ENCODE measurements around the gene DBNDD2. TPM values are rescaled to one million over a fixed set of nuclear protein-coding genes. Genes with fewer than 3 reads are reported as not detected.

The DBNDD2 gene, protein sequence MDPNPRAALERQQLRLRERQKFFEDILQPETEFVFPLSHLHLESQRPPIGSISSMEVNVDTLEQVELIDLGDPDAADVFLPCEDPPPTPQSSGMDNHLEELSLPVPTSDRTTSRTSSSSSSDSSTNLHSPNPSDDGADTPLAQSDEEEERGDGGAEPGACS
- total RNA-seq (7.3 TPM), polyA plus RNA-seq (ENCODE audit: insufficient read depth in 1 of 8, insufficient read length in 8 of 8, low replicate concordance in 1 of 8) (10 to 100 TPM; 16.9 to 27.3 (median 20.4) TPM)
- long read RNA-seq, donor 1, partial matches to known transcripts = 0 of 5 reads
- long read RNA-seq, donor 1, other reads (novel, unspliced or antisense) = 0 of 5 reads
- long read RNA-seq, donor 2, partial matches to known transcripts = 0 of 2 reads
- long read RNA-seq, donor 2, other reads (novel, unspliced or antisense) = 0 of 2 reads
- long read RNA-seq, donor 3, transcript DBNDD2-202 (4 exons, 1,078 nt) = major isoform, 8 of 10 reads
- long read RNA-seq, donor 3, partial matches to known transcripts = 0 of 10 reads
- long read RNA-seq, donor 3, other reads (novel, unspliced or antisense) = 0 of 10 reads
- long read RNA-seq, donor 4, transcript DBNDD2-202 (4 exons, 1,078 nt) = major isoform, 10 of 10 reads
- long read RNA-seq, donor 4, partial matches to known transcripts = 0 of 10 reads
- long read RNA-seq, donor 4, other reads (novel, unspliced or antisense) = 0 of 10 reads
- long read RNA-seq, donor 5, transcript DBNDD2-202 (4 exons, 1,078 nt) = major isoform, 17 of 28 reads
- long read RNA-seq, donor 5, partial matches to known transcripts = 0 of 28 reads
- long read RNA-seq, donor 5, other reads (novel, unspliced or antisense) = 0 of 28 reads
- long read RNA-seq, donor 6, transcript DBNDD2-202 (4 exons, 1,078 nt) = major isoform, 9 of 16 reads
- long read RNA-seq, donor 6, partial matches to known transcripts = 0 of 16 reads
- long read RNA-seq, donor 6, other reads (novel, unspliced or antisense) = 0 of 16 reads
- long read RNA-seq, donor 7, transcript DBNDD2-202 (4 exons, 1,078 nt) = major isoform, 11 of 18 reads
- long read RNA-seq, donor 7, partial matches to known transcripts = 0 of 18 reads
- long read RNA-seq, donor 7, other reads (novel, unspliced or antisense) = 0 of 18 reads
- long read RNA-seq, donor 8, transcript DBNDD2-202 (4 exons, 1,078 nt) = major isoform, 9 of 13 reads
- long read RNA-seq, donor 8, partial matches to known transcripts = 0 of 13 reads
- long read RNA-seq, donor 8, other reads (novel, unspliced or antisense) = 0 of 13 reads
- long read RNA-seq, donor 9, partial matches to known transcripts = 0 of 7 reads
- long read RNA-seq, donor 9, other reads (novel, unspliced or antisense) = 0 of 7 reads
- long read RNA-seq, donor 10, transcript DBNDD2-202 (4 exons, 1,078 nt) = major isoform, 10 of 14 reads
- long read RNA-seq, donor 10, partial matches to known transcripts = 0 of 14 reads
- long read RNA-seq, donor 10, other reads (novel, unspliced or antisense) = 0 of 14 reads
- long read RNA-seq, donor 11, transcript DBNDD2-202 (4 exons, 1,078 nt) = major isoform, 12 of 16 reads
- long read RNA-seq, donor 11, partial matches to known transcripts = 0 of 16 reads
- long read RNA-seq, donor 11, other reads (novel, unspliced or antisense) = 0 of 16 reads

DNA sequence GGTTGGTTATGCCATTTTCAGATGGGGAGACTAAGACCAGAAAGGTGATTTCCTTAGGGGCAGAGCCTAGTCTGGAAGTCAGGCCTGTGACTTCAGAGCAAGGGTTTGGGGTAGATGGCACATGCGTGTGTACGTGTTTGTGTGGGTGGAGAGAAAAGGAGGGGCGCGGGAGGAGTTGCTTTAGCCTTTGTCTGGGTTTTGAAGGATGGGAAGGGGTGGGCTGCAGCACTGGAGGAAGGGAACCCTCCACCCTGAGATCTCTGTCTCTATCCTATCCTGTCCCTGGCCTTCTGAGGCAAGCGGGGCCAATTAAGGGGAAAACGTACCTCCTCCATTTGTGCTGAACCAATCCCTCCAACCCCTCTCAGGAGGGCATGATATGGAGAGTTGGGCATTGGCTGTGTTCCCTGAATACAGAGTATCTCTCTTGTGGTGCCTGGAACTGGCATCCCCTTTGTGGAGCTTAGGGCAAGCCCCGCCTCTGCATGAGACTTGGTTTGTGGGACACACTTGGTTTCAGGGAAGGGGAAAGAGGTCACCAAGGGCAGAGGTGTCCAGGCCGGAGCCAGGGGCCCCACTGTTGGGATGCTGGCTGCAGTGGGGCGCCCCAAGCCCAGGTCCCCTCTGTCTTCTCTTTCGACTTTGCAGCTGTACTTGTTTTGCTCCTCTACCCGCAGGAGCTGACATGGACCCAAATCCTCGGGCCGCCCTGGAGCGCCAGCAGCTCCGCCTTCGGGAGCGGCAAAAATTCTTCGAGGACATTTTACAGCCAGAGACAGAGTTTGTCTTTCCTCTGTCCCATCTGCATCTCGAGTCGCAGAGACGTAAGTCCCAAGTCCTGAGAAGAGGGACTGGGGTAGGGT lies at the start of gene DBNDD2:
DBNDD2 (plus strand) TSS at position 507 of the 863 bp plus-strand sequence; CDS start at position 686, 179 bp downstream.
- Histone ChIP-seq H3K27ac (ENCODE audit: low read length) (peak within 1 kb of the TSS; percentile 67), H3K4me1 (ENCODE audit: control insufficient read depth, insufficient read depth, low read length) (peaks cover 22% of the 10 kb centered on the region), H3K4me3 (ENCODE audit: low read length) (peak within 1 kb of the TSS; percentile 44), H3K27me3 (ENCODE audit: control insufficient read depth, insufficient read depth, low read length) (peaks cover 44% of the 10 kb centered on the region), H3K36me3 (ENCODE audit: control insufficient read depth, insufficient read depth, low read length) (peaks cover 15% of the 10 kb centered on the region), H3K9me3 (replicated peaks; ENCODE audit: control insufficient read depth, low read depth, low read length) (no peaks in the 10 kb centered on the region)
- no peak for DNase-seq
- WGBS (ENCODE audit: insufficient coverage) = 91% methylated on average over 15 of the region's 21 CpGs

- Histone ChIP-seq H3K27me3 (ENCODE audit: control insufficient read depth, insufficient read depth, low read length) (no peaks in the 10 kb centered on the region), H3K4me1 (ENCODE audit: control insufficient read depth, insufficient read depth, low read length) (peaks cover 27% of the 10 kb centered on the region), H3K36me3 (ENCODE audit: control insufficient read depth, insufficient read depth, low read length) (no peaks in the 10 kb centered on the region), H3K27ac (ENCODE audit: low read length) (no peak overlapping the region), H3K4me3 (ENCODE audit: low read length) (no peak overlapping the region), H3K9me3 (replicated peaks; ENCODE audit: control insufficient read depth, low read depth, low read length) (no peaks in the 10 kb centered on the region)
- DNase-seq = no peak
- 50% methylated on average over 2 of the region's 7 CpGs for WGBS (ENCODE audit: insufficient coverage)
These were observed 49.1 kb upstream of the DBNDD2 start for GRCh38 chr20:45359069-45359405.

GRCh38 chr20:45359406-45360148 lies 48.5 kb upstream of the DBNDD2 start:
- 63% methylated on average over 4 of the region's 9 CpGs for WGBS (ENCODE audit: insufficient coverage)
- H3K27ac ChIP-seq (ENCODE audit: low read length) = no peak overlapping the region
- H3K4me1 ChIP-seq (ENCODE audit: control insufficient read depth, insufficient read depth, low read length) = peaks cover 29% of the 10 kb centered on the region
- no peaks in the 10 kb centered on the region for H3K9me3 ChIP-seq (replicated peaks; ENCODE audit: control insufficient read depth, low read depth, low read length)
- no peaks in the 10 kb centered on the region for H3K27me3 ChIP-seq (ENCODE audit: control insufficient read depth, insufficient read depth, low read length)
- DNase-seq = no peak
- no peak overlapping the region for H3K4me3 ChIP-seq (ENCODE audit: low read length)
- H3K36me3 ChIP-seq (ENCODE audit: control insufficient read depth, insufficient read depth, low read length) = no peaks in the 10 kb centered on the region

DNA sequence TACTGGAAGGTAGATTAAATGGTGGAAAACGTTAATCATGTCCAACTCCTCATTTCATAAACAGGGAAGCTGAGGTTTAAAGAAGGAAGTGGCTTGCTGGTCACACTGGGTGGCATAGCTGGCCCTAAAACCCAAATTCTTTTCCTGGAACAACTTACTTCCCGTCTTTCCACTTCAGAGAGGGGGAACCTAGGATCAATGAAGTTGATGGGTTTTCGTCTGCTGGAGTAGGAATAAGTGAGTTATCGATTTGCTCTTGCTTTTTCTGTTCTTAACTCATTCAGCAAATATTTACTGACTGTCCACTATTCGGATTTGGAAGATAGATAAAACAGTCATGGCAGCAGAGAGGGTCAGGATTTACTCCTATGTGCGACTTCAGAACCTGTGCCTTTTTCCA lies 46.3 kb upstream of the DBNDD2 start:
- Histone ChIP-seq H3K36me3 (ENCODE audit: control insufficient read depth, insufficient read depth, low read length) (peaks cover 12% of the 10 kb centered on the region), H3K4me3 (ENCODE audit: low read length) (no peak overlapping the region), H3K27ac (ENCODE audit: low read length) (no peak overlapping the region), H3K27me3 (ENCODE audit: control insufficient read depth, insufficient read depth, low read length) (no peaks in the 10 kb centered on the region), H3K4me1 (ENCODE audit: control insufficient read depth, insufficient read depth, low read length) (peaks cover 29% of the 10 kb centered on the region), H3K9me3 (replicated peaks; ENCODE audit: control insufficient read depth, low read depth, low read length) (no peaks in the 10 kb centered on the region)
- no CpG with 5 or more reads among the region's 6 CpGs for WGBS (ENCODE audit: insufficient coverage)
- no peak for DNase-seq

DNA sequence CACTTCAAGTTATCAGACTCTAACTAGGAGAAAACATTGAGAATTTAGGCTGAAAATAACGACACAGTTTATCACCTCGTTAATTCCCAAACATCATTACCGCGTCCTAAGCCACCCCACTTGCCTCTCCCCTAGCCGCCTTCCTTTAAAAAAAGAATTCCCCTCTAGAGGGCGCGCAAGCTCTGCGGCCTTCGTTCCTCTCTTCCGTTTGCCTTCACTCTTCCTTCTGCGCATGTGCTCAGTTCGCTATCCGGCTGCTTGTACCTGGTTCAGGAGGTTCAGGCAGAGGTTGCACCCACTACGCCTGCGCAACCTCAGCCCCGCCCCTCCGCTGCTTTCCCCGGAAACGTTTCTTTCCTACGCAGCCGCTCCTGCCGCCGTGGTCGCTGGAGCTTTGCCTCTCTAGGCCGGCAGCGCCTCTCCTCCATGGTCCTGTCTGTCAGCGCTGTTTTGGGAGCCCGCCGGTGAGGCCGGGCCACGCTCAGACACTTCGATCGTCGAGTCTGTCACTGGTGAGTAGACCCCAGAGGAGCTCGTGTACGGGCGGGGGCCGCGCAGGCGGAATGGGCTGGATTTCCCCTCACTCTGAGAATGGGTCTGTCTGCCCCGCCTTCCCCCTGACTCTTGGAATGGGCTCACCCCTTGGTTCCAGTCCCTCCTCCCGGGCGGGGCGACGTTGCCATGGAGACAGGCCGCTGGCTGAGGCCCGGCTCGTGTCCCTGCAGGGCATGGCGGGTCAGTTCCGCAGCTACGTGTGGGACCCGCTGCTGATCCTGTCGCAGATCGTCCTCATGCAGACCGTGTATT lies 45.1 kb upstream of the DBNDD2 start, which contains the start of gene SYS1:
SYS1 (plus strand) TSS at position 353 of the 807 bp plus-strand sequence; CDS start at position 729, 376 bp downstream.
- peak; percentile 99 for DNase-seq
- Histone ChIP-seq H3K27ac (ENCODE audit: low read length) (peak within 1 kb of the TSS; percentile 95), H3K9me3 (replicated peaks; ENCODE audit: control insufficient read depth, low read depth, low read length) (no peaks in the 10 kb centered on the region), H3K27me3 (ENCODE audit: control insufficient read depth, insufficient read depth, low read length) (no peaks in the 10 kb centered on the region), H3K4me1 (ENCODE audit: control insufficient read depth, insufficient read depth, low read length) (peaks cover 27% of the 10 kb centered on the region), H3K36me3 (ENCODE audit: control insufficient read depth, insufficient read depth, low read length) (peaks cover 24% of the 10 kb centered on the region), H3K4me3 (ENCODE audit: low read length) (peak within 1 kb of the TSS; percentile 73)
- 0% methylated on average over 55 of the region's 55 CpGs for WGBS (ENCODE audit: insufficient coverage)

GRCh38 chr20:45363611-45364492 lies 44.2 kb upstream of the DBNDD2 start:
- no peak for DNase-seq
- no peaks in the 10 kb centered on the region for H3K27me3 ChIP-seq (ENCODE audit: control insufficient read depth, insufficient read depth, low read length)
- peaks cover 19% of the 10 kb centered on the region for H3K4me1 ChIP-seq (ENCODE audit: control insufficient read depth, insufficient read depth, low read length)
- H3K27ac ChIP-seq (ENCODE audit: low read length) = peak overlapping the region; percentile 95
- 16% methylated on average over 19 of the region's 23 CpGs for WGBS (ENCODE audit: insufficient coverage)
- no peaks in the 10 kb centered on the region for H3K9me3 ChIP-seq (replicated peaks; ENCODE audit: control insufficient read depth, low read depth, low read length)
- peaks cover 32% of the 10 kb centered on the region for H3K36me3 ChIP-seq (ENCODE audit: control insufficient read depth, insufficient read depth, low read length)
- peak overlapping the region; percentile 73 for H3K4me3 ChIP-seq (ENCODE audit: low read length)

GRCh38 chr20:45365444-45365970 lies 42.6 kb upstream of the DBNDD2 start:
- WGBS (ENCODE audit: insufficient coverage) = 82% methylated on average over 2 of the region's 5 CpGs
- Histone ChIP-seq H3K27ac (ENCODE audit: low read length) (no peak overlapping the region), H3K36me3 (ENCODE audit: control insufficient read depth, insufficient read depth, low read length) (peaks cover 32% of the 10 kb centered on the region), H3K27me3 (ENCODE audit: control insufficient read depth, insufficient read depth, low read length) (no peaks in the 10 kb centered on the region), H3K4me1 (ENCODE audit: control insufficient read depth, insufficient read depth, low read length) (peaks cover 10% of the 10 kb centered on the region), H3K9me3 (replicated peaks; ENCODE audit: control insufficient read depth, low read depth, low read length) (no peaks in the 10 kb centered on the region), H3K4me3 (ENCODE audit: low read length) (no peak overlapping the region)
- no peak for DNase-seq

Measured in muscle of leg (tissue), 16 donors.